ENCODE results near the gene ANKRD42. TPM values are rescaled to one million over a fixed set of nuclear protein-coding genes. Genes with fewer than 3 reads are reported as not detected.

Gene ANKRD42
- total and polyA plus RNA-seq, 2 experiments from 2014 or later, result 5.3 to 5.7 TPM

DNA sequence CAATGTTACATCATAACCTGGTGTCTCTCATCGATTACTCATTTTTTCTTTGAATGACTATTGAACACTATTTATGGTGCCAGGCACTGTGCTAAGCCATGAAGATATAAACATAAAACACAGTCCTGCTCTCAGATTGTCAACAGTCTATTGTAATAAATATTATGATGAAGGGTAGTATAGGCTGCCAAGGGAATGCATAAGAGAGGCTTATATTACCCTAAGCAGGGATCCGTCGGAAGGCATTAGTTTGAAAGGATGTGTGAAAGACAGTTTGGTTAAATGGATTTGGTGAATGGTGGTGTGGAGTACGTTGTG lies 99.9 kb downstream of the ANKRD42 start:
- no peaks in the 10 kb centered on the region for H4K20me1 ChIP-seq (replicated peaks; ENCODE audit: insufficient read depth)
- no peak overlapping the region for H3K4me2 ChIP-seq
- no peak for ATAC-seq
- H3K27me3 ChIP-seq (ENCODE audit: insufficient read depth), result no peaks in the 10 kb centered on the region
- no peaks in the 10 kb centered on the region; the same call in 1 of the 2 replicates for H3K4me1 ChIP-seq (ENCODE audit: insufficient read depth)
- no peak for TF ChIP-seq ZNF114 (CRISPR knock-in tag; IDR thresholded peaks at IDR 0.05)
- TF ChIP-seq, protein P1, sequence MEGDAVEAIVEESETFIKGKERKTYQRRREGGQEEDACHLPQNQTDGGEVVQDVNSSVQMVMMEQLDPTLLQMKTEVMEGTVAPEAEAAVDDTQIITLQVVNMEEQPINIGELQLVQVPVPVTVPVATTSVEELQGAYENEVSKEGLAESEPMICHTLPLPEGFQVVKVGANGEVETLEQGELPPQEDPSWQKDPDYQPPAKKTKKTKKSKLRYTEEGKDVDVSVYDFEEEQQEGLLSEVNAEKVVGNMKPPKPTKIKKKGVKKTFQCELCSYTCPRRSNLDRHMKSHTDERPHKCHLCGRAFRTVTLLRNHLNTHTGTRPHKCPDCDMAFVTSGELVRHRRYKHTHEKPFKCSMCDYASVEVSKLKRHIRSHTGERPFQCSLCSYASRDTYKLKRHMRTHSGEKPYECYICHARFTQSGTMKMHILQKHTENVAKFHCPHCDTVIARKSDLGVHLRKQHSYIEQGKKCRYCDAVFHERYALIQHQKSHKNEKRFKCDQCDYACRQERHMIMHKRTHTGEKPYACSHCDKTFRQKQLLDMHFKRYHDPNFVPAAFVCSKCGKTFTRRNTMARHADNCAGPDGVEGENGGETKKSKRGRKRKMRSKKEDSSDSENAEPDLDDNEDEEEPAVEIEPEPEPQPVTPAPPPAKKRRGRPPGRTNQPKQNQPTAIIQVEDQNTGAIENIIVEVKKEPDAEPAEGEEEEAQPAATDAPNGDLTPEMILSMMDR (conservative IDR thresholded peaks at IDR 0.05; ENCODE audit: low read depth in 2 of 2), result no peak
- no peak for TF ChIP-seq EZH2 (IDR thresholded peaks at IDR 0.05; ENCODE audit: low read depth, unreplicated experiment)
- no peak for TF ChIP-seq CREB1 (CRISPR knock-in tag; IDR thresholded peaks at IDR 0.05; ENCODE audit: low read depth)
- TF ChIP-seq ZNF331 (CRISPR knock-in tag; IDR thresholded peaks at IDR 0.05; ENCODE audit: low read depth), result no peak
- TF ChIP-seq, protein P2, sequence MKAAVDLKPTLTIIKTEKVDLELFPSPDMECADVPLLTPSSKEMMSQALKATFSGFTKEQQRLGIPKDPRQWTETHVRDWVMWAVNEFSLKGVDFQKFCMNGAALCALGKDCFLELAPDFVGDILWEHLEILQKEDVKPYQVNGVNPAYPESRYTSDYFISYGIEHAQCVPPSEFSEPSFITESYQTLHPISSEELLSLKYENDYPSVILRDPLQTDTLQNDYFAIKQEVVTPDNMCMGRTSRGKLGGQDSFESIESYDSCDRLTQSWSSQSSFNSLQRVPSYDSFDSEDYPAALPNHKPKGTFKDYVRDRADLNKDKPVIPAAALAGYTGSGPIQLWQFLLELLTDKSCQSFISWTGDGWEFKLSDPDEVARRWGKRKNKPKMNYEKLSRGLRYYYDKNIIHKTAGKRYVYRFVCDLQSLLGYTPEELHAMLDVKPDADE (IDR thresholded peaks at IDR 0.05), result no peak
- TF ChIP-seq, protein P3, sequence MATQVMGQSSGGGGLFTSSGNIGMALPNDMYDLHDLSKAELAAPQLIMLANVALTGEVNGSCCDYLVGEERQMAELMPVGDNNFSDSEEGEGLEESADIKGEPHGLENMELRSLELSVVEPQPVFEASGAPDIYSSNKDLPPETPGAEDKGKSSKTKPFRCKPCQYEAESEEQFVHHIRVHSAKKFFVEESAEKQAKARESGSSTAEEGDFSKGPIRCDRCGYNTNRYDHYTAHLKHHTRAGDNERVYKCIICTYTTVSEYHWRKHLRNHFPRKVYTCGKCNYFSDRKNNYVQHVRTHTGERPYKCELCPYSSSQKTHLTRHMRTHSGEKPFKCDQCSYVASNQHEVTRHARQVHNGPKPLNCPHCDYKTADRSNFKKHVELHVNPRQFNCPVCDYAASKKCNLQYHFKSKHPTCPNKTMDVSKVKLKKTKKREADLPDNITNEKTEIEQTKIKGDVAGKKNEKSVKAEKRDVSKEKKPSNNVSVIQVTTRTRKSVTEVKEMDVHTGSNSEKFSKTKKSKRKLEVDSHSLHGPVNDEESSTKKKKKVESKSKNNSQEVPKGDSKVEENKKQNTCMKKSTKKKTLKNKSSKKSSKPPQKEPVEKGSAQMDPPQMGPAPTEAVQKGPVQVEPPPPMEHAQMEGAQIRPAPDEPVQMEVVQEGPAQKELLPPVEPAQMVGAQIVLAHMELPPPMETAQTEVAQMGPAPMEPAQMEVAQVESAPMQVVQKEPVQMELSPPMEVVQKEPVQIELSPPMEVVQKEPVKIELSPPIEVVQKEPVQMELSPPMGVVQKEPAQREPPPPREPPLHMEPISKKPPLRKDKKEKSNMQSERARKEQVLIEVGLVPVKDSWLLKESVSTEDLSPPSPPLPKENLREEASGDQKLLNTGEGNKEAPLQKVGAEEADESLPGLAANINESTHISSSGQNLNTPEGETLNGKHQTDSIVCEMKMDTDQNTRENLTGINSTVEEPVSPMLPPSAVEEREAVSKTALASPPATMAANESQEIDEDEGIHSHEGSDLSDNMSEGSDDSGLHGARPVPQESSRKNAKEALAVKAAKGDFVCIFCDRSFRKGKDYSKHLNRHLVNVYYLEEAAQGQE (IDR thresholded peaks at IDR 0.05; ENCODE audit: unreplicated experiment), result no peak
- TF ChIP-seq JUNB (IDR thresholded peaks at IDR 0.05; ENCODE audit: unreplicated experiment), result no peak
- no peak for TF ChIP-seq NANOG (IDR thresholded peaks at IDR 0.05; ENCODE audit: borderline replicate concordance)
- no peak for TF ChIP-seq STAT1 (IDR thresholded peaks at IDR 0.05; ENCODE audit: unreplicated experiment)
- TF ChIP-seq, protein P4, sequence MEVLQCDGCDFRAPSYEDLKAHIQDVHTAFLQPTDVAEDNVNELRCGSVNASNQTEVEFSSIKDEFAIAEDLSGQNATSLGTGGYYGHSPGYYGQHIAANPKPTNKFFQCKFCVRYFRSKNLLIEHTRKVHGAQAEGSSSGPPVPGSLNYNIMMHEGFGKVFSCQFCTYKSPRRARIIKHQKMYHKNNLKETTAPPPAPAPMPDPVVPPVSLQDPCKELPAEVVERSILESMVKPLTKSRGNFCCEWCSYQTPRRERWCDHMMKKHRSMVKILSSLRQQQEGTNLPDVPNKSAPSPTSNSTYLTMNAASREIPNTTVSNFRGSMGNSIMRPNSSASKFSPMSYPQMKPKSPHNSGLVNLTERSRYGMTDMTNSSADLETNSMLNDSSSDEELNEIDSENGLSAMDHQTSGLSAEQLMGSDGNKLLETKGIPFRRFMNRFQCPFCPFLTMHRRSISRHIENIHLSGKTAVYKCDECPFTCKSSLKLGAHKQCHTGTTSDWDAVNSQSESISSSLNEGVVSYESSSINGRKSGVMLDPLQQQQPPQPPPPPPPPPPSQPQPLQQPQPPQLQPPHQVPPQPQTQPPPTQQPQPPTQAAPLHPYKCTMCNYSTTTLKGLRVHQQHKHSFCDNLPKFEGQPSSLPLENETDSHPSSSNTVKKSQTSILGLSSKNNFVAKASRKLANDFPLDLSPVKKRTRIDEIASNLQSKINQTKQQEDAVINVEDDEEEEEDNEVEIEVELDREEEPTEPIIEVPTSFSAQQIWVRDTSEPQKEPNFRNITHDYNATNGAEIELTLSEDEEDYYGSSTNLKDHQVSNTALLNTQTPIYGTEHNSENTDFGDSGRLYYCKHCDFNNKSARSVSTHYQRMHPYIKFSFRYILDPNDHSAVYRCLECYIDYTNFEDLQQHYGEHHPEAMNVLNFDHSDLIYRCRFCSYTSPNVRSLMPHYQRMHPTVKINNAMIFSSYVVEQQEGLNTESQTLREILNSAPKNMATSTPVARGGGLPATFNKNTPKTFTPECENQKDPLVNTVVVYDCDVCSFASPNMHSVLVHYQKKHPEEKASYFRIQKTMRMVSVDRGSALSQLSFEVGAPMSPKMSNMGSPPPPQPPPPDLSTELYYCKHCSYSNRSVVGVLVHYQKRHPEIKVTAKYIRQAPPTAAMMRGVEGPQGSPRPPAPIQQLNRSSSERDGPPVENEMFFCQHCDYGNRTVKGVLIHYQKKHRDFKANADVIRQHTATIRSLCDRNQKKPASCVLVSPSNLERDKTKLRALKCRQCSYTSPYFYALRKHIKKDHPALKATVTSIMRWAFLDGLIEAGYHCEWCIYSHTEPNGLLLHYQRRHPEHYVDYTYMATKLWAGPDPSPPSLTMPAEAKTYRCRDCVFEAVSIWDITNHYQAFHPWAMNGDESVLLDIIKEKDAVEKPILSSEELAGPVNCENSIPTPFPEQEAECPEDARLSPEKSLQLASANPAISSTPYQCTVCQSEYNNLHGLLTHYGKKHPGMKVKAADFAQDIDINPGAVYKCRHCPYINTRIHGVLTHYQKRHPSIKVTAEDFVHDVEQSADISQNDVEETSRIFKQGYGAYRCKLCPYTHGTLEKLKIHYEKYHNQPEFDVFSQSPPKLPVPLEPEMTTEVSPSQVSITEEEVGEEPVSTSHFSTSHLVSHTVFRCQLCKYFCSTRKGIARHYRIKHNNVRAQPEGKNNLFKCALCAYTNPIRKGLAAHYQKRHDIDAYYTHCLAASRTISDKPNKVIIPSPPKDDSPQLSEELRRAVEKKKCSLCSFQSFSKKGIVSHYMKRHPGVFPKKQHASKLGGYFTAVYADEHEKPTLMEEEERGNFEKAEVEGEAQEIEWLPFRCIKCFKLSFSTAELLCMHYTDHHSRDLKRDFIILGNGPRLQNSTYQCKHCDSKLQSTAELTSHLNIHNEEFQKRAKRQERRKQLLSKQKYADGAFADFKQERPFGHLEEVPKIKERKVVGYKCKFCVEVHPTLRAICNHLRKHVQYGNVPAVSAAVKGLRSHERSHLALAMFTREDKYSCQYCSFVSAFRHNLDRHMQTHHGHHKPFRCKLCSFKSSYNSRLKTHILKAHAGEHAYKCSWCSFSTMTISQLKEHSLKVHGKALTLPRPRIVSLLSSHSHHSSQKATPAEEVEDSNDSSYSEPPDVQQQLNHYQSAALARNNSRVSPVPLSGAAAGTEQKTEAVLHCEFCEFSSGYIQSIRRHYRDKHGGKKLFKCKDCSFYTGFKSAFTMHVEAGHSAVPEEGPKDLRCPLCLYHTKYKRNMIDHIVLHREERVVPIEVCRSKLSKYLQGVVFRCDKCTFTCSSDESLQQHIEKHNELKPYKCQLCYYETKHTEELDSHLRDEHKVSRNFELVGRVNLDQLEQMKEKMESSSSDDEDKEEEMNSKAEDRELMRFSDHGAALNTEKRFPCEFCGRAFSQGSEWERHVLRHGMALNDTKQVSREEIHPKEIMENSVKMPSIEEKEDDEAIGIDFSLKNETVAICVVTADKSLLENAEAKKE (CRISPR knock-in tag; IDR thresholded peaks at IDR 0.05), result no peak
- no peak for TF ChIP-seq POLR2AphosphoS5 (IDR thresholded peaks at IDR 0.05; ENCODE audit: low read depth)
- TF ChIP-seq EZH2phosphoT487 (IDR thresholded peaks at IDR 0.05; ENCODE audit: unreplicated experiment), result no peak
- H3K79me2 ChIP-seq (replicated peaks; ENCODE audit: insufficient read depth), result no peaks in the 10 kb centered on the region
- H3K9me2 ChIP-seq (ENCODE audit: insufficient read depth), result no peaks in the 10 kb centered on the region; the same call in 1 of the 2 replicates
- H3K9me3 Mint-ChIP-seq, result no peaks in the 10 kb centered on the region
- no peaks in the 10 kb centered on the region for H3K36me3 ChIP-seq (ENCODE audit: insufficient read depth)
- no peaks in the 10 kb centered on the region for H3K36me3 Mint-ChIP-seq (ENCODE audit: low read depth)
- H3K4me1 Mint-ChIP-seq, result peaks cover 19% of the 10 kb centered on the region
- no peak overlapping the region for H3K27ac ChIP-seq (ENCODE audit: low read depth)
- H3K4me3 Mint-ChIP-seq, result no peak overlapping the region
- no peak overlapping the region for H3K4me3 ChIP-seq
- peak overlapping the region; percentile 59; the same call in 1 of the 2 replicates for H3K27ac Mint-ChIP-seq
- no peak for DNase-seq (ENCODE audit: low spot score)
- no peaks in the 10 kb centered on the region for H3F3A ChIP-seq (replicated peaks; ENCODE audit: low read depth)
- no peaks in the 10 kb centered on the region for H3K27me3 Mint-ChIP-seq (ENCODE audit: insufficient read depth, low read depth, poor library complexity)
- no peak overlapping the region for H2AFZ ChIP-seq

All from GM23338 (cell line).